Central memory CD4-positive, alpha-beta T cell (primary cell): ENCODE results near the gene RALY.

ENCODE experiments used
- DNase-seq: peaks from one replicate; pipeline ENCODE4 v3.0.0; 2022

Gene RALY

GRCh38 chr20:34084227-34084923 lies 90.7 kb downstream of the RALY start:
- DNase-seq: no peak

GRCh38 chr20:34085544-34086040 lies 91.9 kb downstream of the RALY start:
- no peak for DNase-seq

DNA sequence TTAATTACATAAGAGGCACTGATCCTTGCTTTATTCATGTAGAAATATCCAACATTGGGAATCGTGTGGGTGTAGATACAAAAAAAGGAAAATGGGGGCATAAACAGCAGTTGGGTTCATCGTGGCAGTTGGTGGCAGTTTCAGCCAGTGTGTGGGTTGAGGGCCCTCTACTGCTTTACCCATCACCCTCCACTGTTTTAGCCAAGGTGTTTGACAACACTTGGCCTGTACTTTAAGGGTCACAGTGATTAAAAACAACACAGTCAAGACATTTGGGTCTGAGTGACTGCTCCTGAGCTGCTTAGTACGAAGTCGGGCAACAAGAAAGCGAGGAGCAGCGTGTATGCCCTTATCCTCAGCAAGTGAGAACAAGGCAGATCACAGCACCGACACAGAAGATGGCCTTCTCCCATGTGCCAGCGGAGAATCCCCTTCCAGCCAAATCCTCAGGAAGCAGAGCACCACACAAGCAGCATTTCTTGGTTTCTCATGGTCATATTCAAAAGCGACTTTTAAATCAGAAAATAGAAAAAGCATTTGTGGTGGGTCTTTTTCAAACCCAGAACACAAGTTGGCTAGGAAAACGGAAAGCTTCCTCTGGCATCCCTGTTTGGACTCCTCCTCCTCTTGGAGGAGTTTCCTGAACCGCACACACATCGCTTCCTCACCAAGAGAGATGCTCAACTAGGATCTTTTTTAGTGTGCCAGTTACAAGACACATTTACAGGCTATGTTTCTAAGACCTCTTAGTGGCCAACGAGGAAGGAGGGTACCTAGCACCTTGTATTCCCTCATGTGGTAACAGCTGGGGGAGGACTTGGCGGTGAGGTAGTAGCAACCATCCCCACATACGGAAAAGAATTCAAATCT lies 94.8 kb downstream of the RALY start:
- DNase-seq: no peak

DNA sequence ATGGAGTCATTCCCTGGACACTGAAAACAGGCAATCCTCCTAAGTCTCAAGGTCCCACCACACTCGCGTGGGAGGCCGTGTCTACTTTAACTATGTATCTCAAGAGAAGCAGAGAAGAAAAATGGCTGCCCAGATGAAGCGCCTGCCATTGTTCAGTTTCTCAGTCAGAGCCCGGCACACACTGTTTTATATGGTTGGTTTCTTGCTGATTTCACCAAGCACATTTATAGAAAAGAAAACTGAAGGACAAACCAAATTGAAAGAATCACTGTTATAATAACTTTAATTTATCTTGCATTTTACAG lies 95.4 kb downstream of the RALY start:
- DNase-seq: no peak

DNA sequence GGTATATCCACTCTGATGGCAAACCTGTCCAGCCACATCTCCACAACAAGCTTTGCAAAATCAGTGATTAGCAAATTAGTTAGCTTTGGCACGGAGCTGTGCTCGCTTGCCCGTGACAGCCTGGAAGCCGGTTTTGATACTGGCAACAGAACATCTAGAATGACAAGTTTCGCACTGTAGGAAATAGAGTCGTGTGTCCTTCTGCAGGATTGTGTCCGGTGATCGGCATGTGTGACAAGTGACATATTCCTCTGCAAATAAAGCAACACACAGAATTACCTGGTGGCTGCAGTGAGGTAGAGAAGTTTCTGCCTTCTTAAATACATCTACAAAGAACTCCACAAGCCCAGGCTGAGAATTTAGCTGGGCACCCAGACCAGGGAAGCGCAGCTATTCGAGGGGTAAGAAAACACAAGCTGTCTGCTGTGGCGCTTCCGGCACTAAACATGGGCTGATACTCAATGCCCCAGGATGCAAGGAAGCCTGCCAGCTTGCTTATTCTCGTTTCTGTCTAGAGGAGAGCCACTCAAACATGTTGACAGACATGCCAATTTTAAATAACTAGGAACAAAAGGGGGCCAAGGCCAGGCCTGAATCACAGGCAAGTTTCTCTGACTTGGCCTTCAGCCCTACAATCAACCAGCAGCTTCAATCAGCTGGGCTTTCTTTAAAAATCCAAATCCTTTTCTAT lies 96.1 kb downstream of the RALY start:
- no peak for DNase-seq

DNA sequence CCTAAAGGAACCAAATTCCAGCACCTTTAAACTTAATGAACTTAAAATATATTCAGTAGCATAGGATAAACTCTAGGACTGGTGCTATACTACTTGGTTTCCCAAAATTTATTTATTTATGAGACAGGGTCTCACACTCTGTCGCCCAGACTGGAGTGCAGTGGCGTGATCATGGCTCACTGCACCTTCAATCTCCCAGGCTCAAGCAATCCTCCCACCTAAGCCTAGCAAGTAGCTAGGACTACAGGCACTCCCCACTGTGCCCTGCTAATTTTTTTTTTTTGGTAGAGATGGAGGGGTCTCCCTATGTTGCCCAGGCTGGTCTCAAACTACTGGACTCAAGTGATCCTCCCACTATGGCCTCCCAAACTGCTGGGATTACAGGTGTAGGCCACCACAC lies 96.9 kb downstream of the RALY start:
- DNase-seq: no peak

DNA sequence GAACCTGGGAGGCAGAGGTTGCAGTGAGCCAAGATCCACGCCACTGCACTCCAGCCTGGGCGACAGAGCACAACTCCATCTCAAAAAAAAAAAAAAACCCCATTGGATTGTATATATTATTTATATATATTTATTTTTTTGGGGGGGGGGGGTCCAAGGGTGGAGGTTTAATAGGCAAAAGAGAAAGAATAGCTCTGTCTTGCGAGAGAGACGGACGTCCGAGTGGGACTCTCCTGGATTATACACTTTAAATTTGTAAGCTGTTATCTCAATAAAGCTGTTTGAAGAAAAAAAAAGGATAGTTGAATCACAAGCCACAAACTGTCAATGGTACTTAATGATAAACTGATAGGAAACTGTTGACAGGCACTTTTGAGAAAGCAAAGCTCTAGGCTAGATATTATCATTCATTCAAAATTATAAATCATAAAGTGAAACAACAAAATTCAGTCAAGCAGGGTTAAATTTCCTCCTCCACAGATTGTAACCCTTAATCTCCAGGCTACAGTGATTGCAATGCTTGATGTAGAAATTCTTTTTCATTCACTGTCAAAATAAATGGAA lies 98.0 kb downstream of the RALY start:
- DNase-seq: no peak

GRCh38 chr20:34093895-34094294 lies 100.2 kb downstream of the RALY start:
- no peak for DNase-seq

DNA sequence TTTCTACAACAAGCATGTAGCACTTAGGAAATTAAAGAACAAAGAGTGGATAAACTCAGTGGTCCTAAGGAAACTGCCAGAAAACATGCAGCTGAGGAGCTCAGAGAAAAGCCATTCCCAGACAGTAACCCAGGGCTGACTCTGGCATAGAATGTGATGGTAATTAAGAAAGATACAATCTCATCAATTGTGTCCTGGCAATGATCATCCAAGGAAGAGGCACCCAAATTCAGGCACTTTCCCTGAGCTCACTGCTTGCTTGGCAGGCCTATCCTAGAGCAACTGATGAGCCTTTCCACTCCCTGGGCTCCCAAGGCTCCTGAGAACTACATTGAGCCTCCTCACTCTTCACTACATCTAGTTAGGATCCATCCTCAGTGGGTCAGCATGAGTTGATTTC lies 102.1 kb downstream of the RALY start:
- DNase-seq: no peak

GRCh38 chr20:34096699-34097444 lies 103.2 kb downstream of the RALY start:
- DNase-seq: no peak

- no peak for DNase-seq
Measured at GRCh38 chr20:34098570-34098969, 104.9 kb downstream of the RALY start.

- no peak for DNase-seq
Measured at GRCh38 chr20:34099675-34100074, 106.0 kb downstream of the RALY start.

DNA sequence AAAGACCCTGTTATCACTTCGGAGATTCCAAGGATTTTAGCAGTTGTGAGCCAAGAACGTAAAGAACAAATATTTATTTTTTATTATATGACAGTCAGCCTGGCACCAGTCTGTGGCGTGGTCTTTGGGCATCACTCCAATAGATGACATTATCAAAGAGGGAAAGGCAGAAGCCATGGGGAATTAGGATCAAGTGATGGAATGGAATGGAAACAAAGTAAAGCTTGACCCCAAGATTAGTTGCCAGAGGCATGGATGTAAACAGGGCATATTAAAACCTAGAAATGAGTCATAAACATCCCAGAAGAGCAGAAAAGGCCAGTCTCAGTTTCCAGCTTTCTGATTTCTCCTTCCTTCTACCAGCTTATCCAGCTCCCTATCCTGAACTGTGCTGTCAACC lies 106.9 kb downstream of the RALY start:
- DNase-seq: no peak

- no peak for DNase-seq
Measured at GRCh38 chr20:34102342-34102741, 108.6 kb downstream of the RALY start.

GRCh38 chr20:34104059-34104458 lies 110.3 kb downstream of the RALY start:
- no peak for DNase-seq

GRCh38 chr20:34105978-34106675 lies 112.4 kb downstream of the RALY start:
- no peak for DNase-seq

DNA sequence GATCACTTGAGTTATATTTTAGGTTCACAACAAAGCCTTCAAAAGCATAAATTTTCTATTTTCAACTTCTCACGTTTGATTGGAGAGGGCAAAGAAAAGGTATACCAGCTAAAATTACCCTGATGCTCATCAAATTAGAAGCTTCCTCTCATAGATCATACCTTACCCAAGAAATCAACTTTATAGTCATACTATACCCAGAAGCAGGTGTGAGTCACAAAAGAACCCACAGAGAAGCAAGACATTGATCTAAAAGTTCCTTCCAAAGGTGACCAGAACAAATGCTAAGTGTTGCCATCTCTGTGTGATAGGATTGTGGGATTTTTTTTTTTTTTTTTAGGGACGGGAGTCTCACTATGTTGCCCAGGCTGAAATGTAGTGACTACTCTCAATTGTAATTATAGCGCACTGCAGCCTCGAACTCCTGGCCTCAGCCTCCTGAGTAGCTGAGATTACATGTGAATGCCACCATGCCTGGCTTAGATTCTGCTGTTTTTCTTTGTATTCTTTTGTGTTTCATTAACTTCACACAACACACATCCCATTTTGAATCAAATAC lies 115.0 kb downstream of the RALY start:
- DNase-seq: no peak

GRCh38 chr20:34109442-34109841 lies 115.7 kb downstream of the RALY start:
- no peak for DNase-seq

DNA sequence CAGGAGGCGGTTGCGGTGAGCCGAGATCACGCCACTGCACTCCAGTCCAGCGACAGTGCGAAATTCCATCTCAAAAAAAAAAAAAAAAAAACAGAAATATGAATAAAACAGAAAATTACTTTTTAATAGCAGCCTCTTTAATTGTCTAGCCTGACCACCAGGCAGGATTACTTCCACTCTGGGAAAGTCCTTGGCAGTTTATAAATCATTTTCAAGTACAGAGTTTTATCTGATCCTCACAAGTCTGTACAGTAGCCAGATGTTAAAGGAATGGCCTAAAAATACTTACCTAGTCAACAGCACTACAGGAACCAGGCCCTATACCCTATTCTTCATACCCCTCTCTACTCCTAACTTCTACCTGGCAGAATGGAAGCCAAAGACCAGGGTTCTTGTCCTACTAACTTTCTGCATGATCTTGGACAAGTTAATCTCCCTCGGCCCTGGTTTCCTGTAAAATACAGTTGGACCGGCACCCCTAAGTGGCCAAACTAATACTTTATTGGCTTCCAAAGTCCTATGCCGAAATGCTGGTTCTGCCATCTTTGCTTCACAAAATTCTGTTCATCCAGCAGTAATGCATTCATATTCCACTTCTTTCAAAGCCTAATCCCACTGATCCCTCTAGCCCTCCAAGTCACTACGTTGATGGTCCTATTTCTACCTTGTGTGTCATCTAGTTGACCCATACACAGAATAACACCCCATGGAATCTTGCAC lies 116.5 kb downstream of the RALY start:
- no peak for DNase-seq

GRCh38 chr20:34110745-34111641 lies 117.3 kb downstream of the RALY start:
- DNase-seq: peak; percentile 9
